Body of pancreas (tissue), 4 donors: Measurements from ENCODE around the gene RANBP3.

ENCODE experiments used
- POLR2A ChIP-seq, 3 donors: fragments of 450-650 bp; IDR thresholded peaks; one replicate each; pipeline ENCODE4 v1.6.1; 2016; ENCODE audit warnings: antibody characterized with exemption in 3 of 3, mild to moderate bottlenecking in 2 of 3
- TF ChIP-seq, protein P1 (sequence below), 7 experiments: fragments of 450-650 bp in 4 of 7; fragments of 200-600 bp in 3 of 7; sonication (generic) in 3 of 7; IDR thresholded peaks; one replicate each; pipeline ENCODE4 v1.5.1; 2016 to 2019; ENCODE audit warnings: antibody characterized with exemption in 7 of 7

DNA sequence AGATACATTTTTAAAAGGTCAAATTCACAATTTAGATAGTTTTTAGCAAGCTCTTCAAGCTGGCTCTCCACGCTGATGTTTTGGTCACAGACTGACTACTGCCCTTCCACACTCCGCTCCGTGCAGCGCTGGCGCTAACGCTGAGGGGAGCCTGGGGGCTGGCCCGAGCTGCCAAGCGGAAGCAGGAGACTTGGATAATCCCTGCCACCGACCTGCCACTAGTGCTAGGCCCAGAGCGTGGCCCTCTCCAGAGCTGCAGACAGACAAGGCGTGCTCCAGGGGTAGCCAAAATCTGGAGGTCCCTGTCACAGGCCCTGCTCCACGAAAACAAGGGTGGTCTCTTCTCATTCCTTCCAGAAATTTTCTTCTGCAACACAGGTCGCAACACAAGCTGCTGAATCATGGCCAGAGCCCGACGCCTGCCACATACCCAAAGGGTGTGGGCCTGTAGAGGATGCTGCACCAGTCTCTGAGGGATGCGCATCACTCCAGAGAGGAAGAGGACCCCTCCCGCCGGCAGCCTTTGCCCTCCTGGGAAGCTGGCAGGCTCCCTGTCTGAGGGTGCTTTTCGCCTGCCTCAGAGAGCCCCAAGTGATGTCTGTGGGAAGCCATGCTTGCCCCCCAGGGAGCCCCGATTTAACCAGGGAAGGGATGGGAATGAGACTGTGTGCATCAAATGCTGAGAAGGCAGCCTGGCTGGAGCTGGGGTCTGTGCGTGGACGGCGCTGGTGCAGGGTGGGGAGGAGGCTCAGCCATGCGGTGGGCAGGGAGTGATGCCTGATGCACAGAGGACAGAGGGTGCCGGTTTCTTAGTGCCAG lies 42.3 kb downstream of the RANBP3 start:
- TF ChIP-seq POLR2A (IDR thresholded peaks at IDR 0.05) = no peak
- TF ChIP-seq, protein P1, sequence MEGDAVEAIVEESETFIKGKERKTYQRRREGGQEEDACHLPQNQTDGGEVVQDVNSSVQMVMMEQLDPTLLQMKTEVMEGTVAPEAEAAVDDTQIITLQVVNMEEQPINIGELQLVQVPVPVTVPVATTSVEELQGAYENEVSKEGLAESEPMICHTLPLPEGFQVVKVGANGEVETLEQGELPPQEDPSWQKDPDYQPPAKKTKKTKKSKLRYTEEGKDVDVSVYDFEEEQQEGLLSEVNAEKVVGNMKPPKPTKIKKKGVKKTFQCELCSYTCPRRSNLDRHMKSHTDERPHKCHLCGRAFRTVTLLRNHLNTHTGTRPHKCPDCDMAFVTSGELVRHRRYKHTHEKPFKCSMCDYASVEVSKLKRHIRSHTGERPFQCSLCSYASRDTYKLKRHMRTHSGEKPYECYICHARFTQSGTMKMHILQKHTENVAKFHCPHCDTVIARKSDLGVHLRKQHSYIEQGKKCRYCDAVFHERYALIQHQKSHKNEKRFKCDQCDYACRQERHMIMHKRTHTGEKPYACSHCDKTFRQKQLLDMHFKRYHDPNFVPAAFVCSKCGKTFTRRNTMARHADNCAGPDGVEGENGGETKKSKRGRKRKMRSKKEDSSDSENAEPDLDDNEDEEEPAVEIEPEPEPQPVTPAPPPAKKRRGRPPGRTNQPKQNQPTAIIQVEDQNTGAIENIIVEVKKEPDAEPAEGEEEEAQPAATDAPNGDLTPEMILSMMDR (IDR thresholded peaks at IDR 0.05) = no peak
